Fibroblast of the aortic adventitia (primary cell): ENCODE results near the gene SGK1. TPM values are rescaled to one million over a fixed set of nuclear protein-coding genes. Genes with fewer than 3 reads are reported as not detected.
"Not testable (repeated sequence)": the region's sequence is repeated elsewhere in the genome, so short reads cannot be mapped to it uniquely, and the experiment has no call there.

Source experiments
- DNase-seq: peaks from one replicate; pipeline ENCODE4 v3.0.0-alpha.2; 2010; ENCODE audit warnings: low read depth
- H3K4me3 ChIP-seq: 2 replicates; pipeline ENCODE4 v1.5.1; 2011; ENCODE audit warnings: low read depth, mild to moderate bottlenecking, control low read depth, low read length, moderate library complexity
- total RNA-seq: library from RNA; depleted of rRNA; stranded (reverse); fragments of >200 nt; gene quantifications from 2 replicates; pipeline ENCODE4 v1.2.3, GENCODE V29; 2012; ENCODE audit warnings: low replicate concordance
- TF ChIP-seq, protein P1 (sequence below): IDR thresholded peaks from 2 replicates; pipeline ENCODE4 v1.5.1; 2011; ENCODE audit warnings: mild to moderate bottlenecking, low read length, control low read depth, inconsistent platforms; ENCODE audit not compliant: insufficient read depth

Gene SGK1
- total RNA-seq, 1 donor, result 63.2 TPM

GRCh38 chr6:134185277-134185676 lies 132.6 kb downstream of the SGK1 start:
- TF ChIP-seq, protein P1, sequence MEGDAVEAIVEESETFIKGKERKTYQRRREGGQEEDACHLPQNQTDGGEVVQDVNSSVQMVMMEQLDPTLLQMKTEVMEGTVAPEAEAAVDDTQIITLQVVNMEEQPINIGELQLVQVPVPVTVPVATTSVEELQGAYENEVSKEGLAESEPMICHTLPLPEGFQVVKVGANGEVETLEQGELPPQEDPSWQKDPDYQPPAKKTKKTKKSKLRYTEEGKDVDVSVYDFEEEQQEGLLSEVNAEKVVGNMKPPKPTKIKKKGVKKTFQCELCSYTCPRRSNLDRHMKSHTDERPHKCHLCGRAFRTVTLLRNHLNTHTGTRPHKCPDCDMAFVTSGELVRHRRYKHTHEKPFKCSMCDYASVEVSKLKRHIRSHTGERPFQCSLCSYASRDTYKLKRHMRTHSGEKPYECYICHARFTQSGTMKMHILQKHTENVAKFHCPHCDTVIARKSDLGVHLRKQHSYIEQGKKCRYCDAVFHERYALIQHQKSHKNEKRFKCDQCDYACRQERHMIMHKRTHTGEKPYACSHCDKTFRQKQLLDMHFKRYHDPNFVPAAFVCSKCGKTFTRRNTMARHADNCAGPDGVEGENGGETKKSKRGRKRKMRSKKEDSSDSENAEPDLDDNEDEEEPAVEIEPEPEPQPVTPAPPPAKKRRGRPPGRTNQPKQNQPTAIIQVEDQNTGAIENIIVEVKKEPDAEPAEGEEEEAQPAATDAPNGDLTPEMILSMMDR, result no peak
- no peak for DNase-seq
- no peak overlapping the region for H3K4me3 ChIP-seq

GRCh38 chr6:134183844-134184243 lies 134.1 kb downstream of the SGK1 start:
- TF ChIP-seq, protein P1, result no peak
- DNase-seq, result no peak
- H3K4me3 ChIP-seq, result no peak overlapping the region

- no peak overlapping the region for H3K4me3 ChIP-seq
- TF ChIP-seq, protein P1, result no peak
- no peak for DNase-seq
Observed at GRCh38 chr6:134182528-134182927, 135.4 kb downstream of the SGK1 start.

DNA sequence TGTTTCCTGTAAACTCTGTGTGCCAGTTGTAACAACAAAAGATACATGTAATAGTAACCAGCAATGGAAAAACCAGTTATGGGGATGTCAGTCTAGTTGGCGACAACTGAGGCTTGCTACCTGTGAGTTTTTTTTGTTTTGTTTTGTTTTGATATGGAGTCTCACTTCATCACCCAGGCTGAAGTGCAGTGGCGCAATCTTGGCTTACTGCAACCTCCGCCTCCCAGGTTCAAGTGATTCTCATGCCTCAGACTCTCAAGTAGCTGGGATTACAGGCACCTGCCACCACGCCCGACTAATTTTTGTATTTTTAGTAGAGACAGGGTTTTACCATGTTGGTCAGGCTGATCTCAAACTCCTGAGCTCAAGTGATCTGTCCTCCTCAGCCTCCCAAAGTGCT lies 136.2 kb downstream of the SGK1 start:
- DNase-seq, H3K4me3 ChIP-seq: not testable (repeated sequence)

DNA sequence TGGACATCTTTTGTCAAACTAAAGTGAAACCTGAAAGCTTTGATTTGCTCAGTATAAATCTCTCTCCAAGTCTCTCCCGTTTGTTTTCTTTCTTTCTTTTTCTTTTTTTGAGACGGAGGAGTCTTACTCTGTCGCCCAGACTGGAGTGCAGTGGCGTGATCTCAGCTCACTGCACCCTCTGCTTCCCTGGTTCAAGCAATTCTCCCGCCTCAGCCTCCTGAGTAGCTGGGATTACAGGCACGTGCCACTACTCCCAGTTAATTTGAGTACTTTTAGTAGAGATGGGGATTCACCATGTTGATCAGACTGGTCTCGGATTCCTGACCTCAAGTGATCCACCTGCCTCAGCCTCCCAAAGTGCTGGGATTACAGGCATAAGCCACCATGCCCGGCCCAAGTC lies 136.7 kb downstream of the SGK1 start:
- not testable (repeated sequence) for H3K4me3 ChIP-seq, DNase-seq

DNA sequence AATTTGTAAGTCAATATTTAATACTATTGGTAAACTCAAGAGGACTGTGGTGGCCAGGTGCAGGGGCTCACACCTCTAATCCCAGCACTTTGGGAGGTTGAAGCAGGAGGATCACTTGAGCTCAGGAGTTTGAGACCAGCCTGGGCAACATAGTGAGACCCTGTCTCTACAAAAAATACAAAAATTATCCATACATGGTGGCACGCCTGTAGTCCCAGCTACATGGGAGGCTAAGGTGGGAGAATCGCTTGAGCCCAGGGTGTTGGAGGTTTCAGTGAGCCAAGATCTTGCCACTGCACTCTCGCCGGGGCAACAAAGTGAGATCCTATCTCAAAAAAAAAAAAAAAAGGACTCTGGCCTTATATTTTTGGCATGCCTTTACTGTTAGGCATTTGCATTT lies 137.4 kb downstream of the SGK1 start:
- H3K4me3 ChIP-seq, DNase-seq: not testable (repeated sequence)

GRCh38 chr6:134178161-134179044 lies 139.5 kb downstream of the SGK1 start:
- peak overlapping the region; percentile 62 for H3K4me3 ChIP-seq
- peak; percentile 97 for DNase-seq
- TF ChIP-seq, protein P1, result peak; percentile 84

- peak; percentile 81 for DNase-seq
- H3K4me3 ChIP-seq, result peak overlapping the region; percentile 62
- TF ChIP-seq, protein P1, result no peak
Observed at GRCh38 chr6:134177753-134178160, 140.2 kb downstream of the SGK1 start.
